Upper lobe of right lung (tissue), 1 donor: Measurements from ENCODE around the gene SLC6A5. TPM values are rescaled to one million over a fixed set of nuclear protein-coding genes. Genes with fewer than 3 reads are reported as not detected.

Experiments used
- ATAC-seq: fragments of 200-7000 bp; cut with Tn5 transposase; one replicate; pipeline ENCODE4 v1.9.1; 2020; ENCODE audit warnings: mild to moderate bottlenecking, moderate library complexity
- DNase-seq: peaks from one replicate; pipeline ENCODE4 v3.0.0-alpha.2; 2020
- H3K27ac ChIP-seq: fragments of 200-600 bp; one replicate; pipeline ENCODE4 v1.8.0; 2022
- H3K27me3 ChIP-seq: fragments of 200-600 bp; one replicate; pipeline ENCODE4 v1.8.0; 2022; ENCODE audit warnings: mild to moderate bottlenecking
- H3K36me3 ChIP-seq: fragments of 200-600 bp; one replicate; pipeline ENCODE4 v1.8.0; 2022
- H3K4me1 ChIP-seq: fragments of 200-600 bp; one replicate; pipeline ENCODE4 v1.8.0; 2022
- H3K4me3 ChIP-seq: fragments of 200-600 bp; one replicate; pipeline ENCODE4 v1.8.0; 2022; ENCODE audit warnings: mild to moderate bottlenecking
- H3K9me3 ChIP-seq: fragments of 200-600 bp; one replicate; pipeline ENCODE4 v1.8.0; 2022
- CTCF ChIP-seq: fragments of 200-600 bp; IDR thresholded peaks from one replicate; pipeline ENCODE4 v1.8.0; 2022; ENCODE audit warnings: antibody characterized with exemption
- intact Hi-C: fragments of 100-400 bp; cut with DNase I; formaldehyde crosslinking; loops from one replicate; pipeline ENCODE4 v1.11.0; 2022
- total RNA-seq: library from RNA; stranded (reverse); fragmentation: NEBNext Ultra II Directional; extraction: Animal tissue kit (Norgen Biotek cat#: 25700); gene quantifications from one replicate; pipeline ENCODE4 v1.2.1, GENCODE V29; 2021
- donor health status: DM: no; HTN: yes; CAD: no; lungs with severe emphysema.

SLC6A5 gene
- total RNA-seq, 1 donor from 2014 or later, result not detected

DNA sequence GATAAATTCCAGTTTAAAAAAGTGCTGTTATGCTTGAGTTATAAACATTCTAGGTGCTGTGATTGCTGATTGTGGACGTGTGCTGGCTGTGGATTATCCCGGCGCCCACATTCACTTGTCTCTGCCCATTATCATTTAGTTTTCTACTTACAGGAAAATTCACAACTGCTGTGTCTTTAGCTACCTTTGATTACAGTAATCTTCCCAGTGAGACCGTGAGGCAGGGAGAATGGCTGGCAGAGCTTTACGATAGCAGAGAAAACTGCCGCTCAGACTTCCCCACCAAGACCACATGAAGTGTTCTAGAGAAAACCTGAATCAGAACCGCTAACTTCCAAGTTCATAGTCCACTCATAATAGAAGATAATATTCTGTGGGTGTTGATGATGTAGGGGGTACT, 35.4 kb downstream of the SLC6A5 start:
- intact Hi-C loops, result no loop called here
- H3K27me3 ChIP-seq, result peaks cover 4% of the 10 kb centered on the region
- DNase-seq (no peak), ATAC-seq (no peak)
- no peak for TF ChIP-seq CTCF
- H3K4me1 ChIP-seq, result no peaks in the 10 kb centered on the region
- H3K9me3 ChIP-seq, result no peaks in the 10 kb centered on the region
- H3K27ac ChIP-seq, result no peak overlapping the region
- no peaks in the 10 kb centered on the region for H3K36me3 ChIP-seq
- H3K4me3 ChIP-seq, result no peak overlapping the region

DNA sequence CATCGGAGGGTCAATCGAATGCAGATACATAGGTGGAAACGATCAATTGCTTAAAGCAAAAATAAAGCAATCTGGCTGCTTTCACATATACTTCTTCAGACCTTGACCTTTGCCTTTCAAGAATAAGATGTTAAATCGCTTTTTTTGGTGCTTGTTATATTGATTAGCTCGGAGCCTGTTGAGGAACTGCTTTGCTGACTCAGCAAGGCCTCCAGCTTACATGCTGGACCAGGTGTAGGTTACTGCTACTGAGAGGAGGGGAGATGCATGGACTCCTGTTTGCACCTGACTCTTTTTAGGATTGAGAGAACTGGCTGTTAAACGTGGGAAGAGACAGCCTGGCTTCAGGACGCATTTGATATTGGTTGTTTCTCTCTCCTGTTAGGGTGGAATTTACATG, 38.7 kb downstream of the SLC6A5 start:
- H3K27ac ChIP-seq, result no peak overlapping the region
- no peak overlapping the region for H3K4me3 ChIP-seq
- H3K27me3 ChIP-seq, result no peaks in the 10 kb centered on the region
- TF ChIP-seq CTCF, result no peak
- H3K4me1 ChIP-seq, result no peaks in the 10 kb centered on the region
- ATAC-seq (no peak), DNase-seq (no peak)
- intact Hi-C loops, result no loop called here
- H3K9me3 ChIP-seq, result no peaks in the 10 kb centered on the region
- H3K36me3 ChIP-seq, result no peaks in the 10 kb centered on the region

- ATAC-seq (no peak), DNase-seq (no peak)
- H3K27ac ChIP-seq, result no peak overlapping the region
- H3K4me1 ChIP-seq, result no peaks in the 10 kb centered on the region
- intact Hi-C loops, result no loop called here
- no peak overlapping the region for H3K4me3 ChIP-seq
- no peaks in the 10 kb centered on the region for H3K36me3 ChIP-seq
- H3K9me3 ChIP-seq, result no peaks in the 10 kb centered on the region
- no peak for TF ChIP-seq CTCF
- H3K27me3 ChIP-seq, result no peaks in the 10 kb centered on the region
These were observed 40.3 kb downstream of the SLC6A5 start for GRCh38 chr11:20639688-20640087.

DNA sequence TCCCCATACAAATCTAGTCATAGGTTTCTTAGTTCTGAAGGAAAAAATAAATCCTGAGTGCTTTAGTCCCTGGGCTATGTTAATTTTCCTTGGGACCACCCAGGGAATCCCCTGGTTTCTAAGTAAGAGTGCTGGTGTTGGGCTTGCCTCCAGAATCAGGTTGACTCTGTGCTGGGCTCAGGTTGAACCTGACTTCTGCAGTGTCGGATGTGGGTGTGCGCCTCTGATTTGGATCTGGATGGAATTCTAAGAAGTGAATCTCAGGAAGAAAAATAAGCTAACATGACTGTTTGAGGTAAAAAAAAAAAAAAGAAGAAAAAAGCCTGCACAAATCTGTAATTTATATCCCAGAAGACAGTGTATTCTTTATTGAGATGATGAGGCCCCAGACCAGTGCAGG, 41.0 kb downstream of the SLC6A5 start:
- intact Hi-C loops, result no loop called here
- DNase-seq (no peak), ATAC-seq (no peak)
- Histone ChIP-seq H3K4me3 (no peak overlapping the region), H3K36me3 (no peaks in the 10 kb centered on the region), H3K9me3 (no peaks in the 10 kb centered on the region), H3K27ac (no peak overlapping the region), H3K4me1 (no peaks in the 10 kb centered on the region), H3K27me3 (no peaks in the 10 kb centered on the region)
- TF ChIP-seq CTCF, result no peak

GRCh38 chr11:20644360-20644759, 45.0 kb downstream of the SLC6A5 start:
- no peak for DNase-seq
- H3K27ac ChIP-seq, result no peak overlapping the region
- no peaks in the 10 kb centered on the region for H3K9me3 ChIP-seq
- no peaks in the 10 kb centered on the region for H3K27me3 ChIP-seq
- H3K36me3 ChIP-seq, result no peaks in the 10 kb centered on the region
- H3K4me3 ChIP-seq, result no peak overlapping the region
- no peak for TF ChIP-seq CTCF
- intact Hi-C loops, result no loop called here
- H3K4me1 ChIP-seq, result no peaks in the 10 kb centered on the region
- ATAC-seq, result no peak

- no peaks in the 10 kb centered on the region for H3K4me1 ChIP-seq
- H3K36me3 ChIP-seq, result no peaks in the 10 kb centered on the region
- ATAC-seq (peak; percentile 85), DNase-seq (no peak)
- peak; percentile 93 for TF ChIP-seq CTCF
- H3K27me3 ChIP-seq, result peaks cover 4% of the 10 kb centered on the region
- intact Hi-C loops, result no loop called here
- no peak overlapping the region for H3K27ac ChIP-seq
- no peaks in the 10 kb centered on the region for H3K9me3 ChIP-seq
- no peak overlapping the region for H3K4me3 ChIP-seq
These were observed 48.7 kb downstream of the SLC6A5 start for GRCh38 chr11:20647976-20648565.
